ENCODE measurements around the gene AGR2.

DNA sequence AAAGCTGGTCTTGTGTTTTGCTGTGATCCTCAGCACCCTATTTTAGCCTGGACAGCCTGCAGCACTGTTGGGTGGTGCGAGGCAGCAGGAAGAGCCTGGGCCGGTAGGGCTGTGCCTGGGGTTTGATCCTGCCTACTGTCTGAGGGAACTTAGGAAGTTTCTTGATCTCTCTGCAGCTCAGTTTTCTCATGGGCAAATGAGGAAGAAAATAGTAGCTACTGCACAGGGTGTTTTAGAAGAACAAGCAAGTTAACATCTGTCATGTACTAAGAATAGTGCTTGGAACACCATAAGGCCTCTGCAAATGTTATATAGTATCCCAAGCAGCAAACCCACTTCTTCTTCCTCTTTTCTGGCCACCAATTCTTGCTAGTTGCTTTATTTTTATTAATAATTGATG is 12.0 kb upstream of the AGR2 start:
- TF ChIP-seq CTCF (IDR thresholded peaks at IDR 0.05): no peak
- no peak for TF ChIP-seq POLR2AphosphoS5 (IDR thresholded peaks at IDR 0.05; ENCODE audit: low read depth, low read length)
- no peak for TF ChIP-seq REST (IDR thresholded peaks at IDR 0.05; ENCODE audit: insufficient read depth in 1 of 2, low read depth in 2 of 2, low read length in 1 of 2)

Measured in Panc1 (cell line).